IPS-NIHi7 (cell line): Measurements from ENCODE around the gene CHRND.

ENCODE experiments used
- DNase-seq: peaks from one replicate; pipeline ENCODE4 v3.0.0; 2012; ENCODE audit warnings: mixed read lengths; ENCODE audit errors: extremely low spot score

CHRND gene

DNA sequence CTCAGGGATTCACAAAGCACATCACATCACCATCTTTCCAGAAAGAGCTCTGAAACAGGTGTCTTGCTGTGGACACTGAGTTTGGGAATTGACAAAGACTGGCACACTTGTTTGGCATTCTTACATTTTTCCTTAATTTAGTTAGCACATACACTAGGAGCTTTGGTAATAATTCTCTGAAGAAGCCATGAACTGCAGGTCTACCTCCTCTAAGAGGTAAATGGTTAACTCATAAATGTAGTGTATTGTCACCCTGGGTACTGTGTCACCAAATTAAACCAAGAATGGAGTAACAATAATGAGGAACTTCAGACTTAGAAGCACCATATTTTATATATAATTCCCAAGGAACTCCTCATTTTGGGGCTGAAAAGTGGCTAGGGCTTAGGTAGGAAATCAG, 47.1 kb downstream of the CHRND start:
- no peak for DNase-seq

DNA sequence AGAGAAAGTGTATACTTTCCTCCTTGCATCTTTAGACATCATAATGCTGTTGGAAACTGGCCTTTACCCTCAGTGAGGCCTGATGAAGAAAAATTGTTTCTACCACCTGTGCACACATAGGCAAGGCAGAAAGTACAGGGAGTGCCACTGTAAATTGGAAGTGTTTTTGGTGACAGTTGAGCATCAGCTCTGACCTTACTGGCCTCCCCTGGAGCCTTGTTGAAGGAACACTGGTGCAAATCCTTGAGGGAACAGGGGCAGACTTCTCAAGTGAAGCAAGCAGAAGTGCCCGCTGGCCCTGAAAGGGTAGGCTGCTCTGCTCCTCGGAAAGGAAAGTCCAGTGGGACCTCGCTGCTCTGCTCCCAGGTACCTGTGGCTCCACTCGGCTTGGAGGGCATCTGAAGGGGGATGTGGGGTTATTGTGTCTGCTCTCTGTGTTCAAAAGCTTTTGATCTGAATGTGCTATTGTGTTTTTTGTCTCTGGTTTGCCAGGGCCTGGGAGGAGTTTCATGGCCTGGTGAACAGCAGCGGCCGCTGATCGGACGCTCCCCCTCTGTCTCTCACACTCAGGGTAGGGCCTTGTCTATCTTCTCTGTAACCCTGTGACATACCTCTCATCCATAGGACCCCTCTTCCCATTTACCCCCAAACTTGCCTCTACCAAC, 47.9 kb downstream of the CHRND start:
- no peak for DNase-seq

DNA sequence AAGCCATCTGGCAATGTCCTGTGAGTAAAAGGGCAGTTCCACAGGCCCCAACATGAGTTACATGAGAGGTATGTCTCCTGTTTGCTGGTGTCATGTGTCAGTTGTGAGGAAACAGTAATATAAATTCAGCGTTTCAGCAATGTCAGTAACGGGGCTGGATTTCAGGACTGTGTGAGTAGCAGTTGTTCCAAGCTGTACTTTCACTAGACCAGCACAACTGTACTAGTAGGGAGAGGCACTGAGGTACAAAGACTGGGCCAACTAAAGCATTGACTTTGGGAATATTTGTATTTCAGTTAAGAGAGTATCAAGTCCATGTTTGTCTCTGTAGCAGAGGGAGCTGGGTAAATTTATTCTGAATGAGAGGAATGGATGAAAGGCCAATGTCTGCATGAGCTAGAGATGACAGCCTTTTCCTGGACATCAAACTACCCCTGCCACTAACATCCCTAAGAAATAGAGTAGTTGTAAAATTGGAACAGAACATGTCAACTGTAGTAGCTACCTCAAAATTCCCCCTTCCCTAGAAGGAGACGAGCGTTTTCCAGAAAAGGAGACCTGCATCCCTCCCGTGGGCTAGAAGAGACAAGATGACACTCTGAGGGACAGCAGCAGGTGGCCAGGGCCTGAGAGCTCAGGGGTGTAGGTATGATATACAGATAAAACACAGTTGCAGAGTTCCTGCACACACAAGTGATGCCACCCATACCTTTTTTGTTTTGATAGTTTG, 48.9 kb downstream of the CHRND start:
- DNase-seq = no peak

DNA sequence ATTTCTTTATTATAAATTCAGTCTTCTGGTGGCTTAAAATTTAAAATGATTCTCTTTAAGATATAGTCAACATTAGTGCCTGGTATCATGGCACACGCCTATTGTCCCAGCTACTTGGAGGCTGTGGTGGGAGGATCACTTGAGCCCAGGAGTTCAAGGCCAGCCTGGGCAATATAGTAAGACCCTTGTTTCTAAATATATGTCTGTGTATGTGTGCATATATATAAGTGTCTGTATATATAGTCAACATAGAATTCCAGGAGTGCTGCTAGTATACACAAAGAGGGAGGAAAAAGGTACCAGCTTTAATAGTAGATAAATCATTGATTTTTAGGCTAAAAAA, 49.4 kb downstream of the CHRND start:
- no peak for DNase-seq

DNA sequence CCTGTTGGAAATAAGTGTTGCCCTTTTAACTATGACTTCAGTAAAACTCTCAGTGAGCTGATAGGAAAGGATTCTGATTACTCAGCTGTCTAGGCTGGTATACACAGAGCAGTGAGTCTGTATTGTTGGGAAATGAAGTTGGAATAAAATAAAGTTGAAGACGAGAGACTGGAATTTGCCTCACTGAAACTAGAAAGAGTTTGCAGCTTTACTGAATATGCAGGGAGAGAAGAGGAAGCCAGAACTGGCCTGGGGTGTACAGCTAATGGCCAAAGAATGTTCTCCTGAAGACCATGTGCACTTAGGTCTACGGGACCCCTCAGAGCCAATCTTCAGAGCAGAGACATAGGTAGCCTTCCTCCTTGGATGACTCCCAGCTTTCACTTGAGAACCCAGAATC, 51.0 kb downstream of the CHRND start:
- DNase-seq = no peak

DNA sequence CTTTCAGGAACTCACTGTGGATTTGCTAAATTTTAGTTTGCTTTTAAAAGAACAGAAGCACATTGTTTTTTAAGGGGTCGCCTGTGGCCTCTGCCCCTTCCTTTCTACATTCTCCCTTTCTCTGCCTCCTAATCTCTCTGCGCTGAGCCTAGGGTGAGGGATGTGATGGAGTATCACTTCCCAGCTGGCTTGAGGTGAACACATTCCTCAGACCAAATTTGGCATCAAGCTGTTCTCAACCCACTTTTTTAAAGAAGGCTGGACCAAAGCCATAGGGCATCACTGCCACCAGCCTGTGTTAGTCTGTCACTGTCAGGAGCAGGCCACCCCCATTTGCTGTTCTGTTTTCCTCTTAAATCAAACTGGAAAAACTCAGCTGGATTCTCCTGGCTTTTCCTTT, 51.9 kb downstream of the CHRND start:
- DNase-seq = no peak

DNA sequence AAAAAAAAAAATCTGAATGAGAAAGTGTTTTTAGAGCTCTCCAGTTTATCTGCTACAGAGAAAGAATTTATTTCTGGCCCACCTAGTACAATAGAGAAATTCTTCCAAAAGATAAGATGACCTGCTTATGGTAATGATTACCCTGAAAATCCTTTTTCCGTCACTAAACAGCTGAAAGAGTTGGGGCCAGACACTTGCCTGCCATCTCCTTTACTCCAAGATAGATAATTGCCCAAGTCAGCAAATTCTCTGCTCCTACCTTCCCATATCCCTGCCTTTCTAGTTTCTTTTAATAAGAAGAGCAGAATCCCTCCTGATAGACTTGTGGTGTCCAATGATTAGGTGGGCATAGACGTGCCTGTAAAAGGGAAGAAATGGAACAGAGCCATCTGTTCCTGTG, 52.7 kb downstream of the CHRND start:
- no peak for DNase-seq

DNA sequence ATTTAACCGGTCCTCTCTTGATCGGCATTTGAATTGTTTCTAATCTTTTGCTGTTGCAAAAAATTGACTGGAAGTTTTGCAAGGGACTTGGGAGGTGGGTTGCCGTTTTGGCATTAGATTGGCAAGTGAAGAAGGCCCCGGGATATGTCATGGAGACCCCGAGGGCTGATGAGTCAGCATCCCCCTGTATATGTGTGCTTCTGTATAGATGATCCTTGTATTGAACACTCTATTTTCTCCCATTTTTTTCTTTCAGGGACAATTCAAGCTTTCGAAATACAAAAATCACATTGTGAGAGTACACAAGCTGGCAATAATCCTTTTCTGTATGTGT, 54.7 kb downstream of the CHRND start:
- no peak for DNase-seq

DNA sequence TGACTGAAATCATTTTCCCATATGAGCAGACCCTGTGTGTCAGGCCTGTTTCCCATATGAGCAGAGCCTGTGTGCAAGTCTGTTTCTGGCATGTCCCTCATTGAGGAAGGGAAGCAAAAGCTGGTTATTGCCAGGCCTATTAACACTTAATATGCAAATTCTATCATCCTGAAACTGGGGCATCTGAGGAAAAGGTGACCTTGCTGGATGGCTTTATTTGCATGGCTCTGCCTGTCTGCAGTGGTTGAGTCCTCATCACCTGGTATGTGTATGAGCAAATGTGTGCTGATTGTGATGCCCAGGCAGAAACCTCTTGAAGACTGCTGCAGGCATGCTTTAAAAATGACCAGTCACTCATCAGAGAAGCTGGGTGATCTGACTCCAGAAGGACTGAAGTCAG, 55.8 kb downstream of the CHRND start:
- no peak for DNase-seq

DNA sequence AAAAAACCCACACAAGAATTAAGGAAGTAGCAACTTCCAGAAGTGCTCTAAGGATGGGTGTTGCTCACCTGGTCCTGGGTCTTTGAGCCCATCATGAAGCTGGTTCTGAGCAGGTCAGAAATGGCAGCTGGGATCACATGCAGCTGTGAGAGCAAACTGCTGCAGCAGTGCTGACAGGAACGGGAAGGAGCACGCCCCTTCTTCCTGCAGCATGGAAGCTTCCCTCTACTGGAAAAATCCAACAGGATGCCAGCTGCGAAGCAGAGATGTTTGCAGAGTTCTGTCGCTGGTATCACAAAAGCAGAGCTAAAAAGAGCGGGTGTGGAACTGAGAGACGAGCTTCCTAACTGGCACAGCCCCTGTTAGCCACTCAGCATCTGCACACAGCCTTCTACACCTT, 58.3 kb downstream of the CHRND start:
- DNase-seq = no peak
